HG03060 (cell line): ENCODE measurements around the gene CCDC3.
"Not testable (repeated sequence)": the region's sequence is repeated elsewhere in the genome, so short reads cannot be mapped to it uniquely, and the experiment has no call there.

ENCODE experiments used
- ATAC-seq: cut with Tn5 transposase; IDR thresholded peaks from one replicate; pipeline ENCODE4 v1.9.1; 2021; ENCODE audit warnings: low read depth, moderate number of reproducible peaks; ENCODE audit not compliant: unreplicated experiment

Gene CCDC3

DNA sequence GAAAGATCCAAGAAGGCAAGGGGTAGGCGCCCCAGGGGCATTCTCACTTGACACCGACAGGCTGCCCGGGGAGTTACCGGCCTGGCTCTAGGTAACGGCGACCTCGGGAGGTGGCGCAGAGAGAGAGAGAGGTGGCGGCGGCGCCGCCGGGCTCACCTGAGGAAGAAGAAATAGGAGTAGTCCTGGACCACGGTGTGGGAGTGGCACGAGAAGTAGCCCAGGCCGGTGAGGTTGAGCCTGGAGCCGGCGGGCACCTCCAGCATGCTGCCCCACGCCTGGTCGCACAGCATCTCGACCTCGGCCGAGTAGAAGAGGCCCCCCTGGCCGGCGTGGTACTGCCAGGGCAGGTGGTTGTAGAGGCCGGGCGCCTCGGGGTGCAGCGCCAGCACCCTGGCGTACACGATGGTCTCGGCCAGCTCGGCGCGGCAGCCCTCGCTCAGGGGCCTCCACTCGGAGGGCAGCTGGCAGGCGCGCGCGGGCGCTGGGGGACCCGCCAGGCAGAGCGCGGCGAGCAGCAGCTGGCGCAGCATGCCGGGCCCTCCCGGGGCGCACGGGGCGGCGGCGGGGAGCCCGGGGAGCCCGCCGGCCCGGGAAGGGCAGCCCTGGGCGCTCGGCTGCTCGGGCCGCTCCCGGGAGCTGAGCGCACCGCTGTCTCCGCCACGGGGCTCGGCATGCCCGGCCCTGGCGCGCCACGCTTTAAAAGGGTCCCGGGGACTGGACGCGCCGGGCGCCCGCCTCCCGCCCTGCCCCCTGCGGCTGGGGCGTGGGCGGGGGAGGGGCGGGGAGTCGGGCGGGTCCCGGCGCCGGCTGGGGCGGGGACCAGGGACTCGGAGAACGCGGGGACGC is at the start of gene CCDC3:
CCDC3 (minus strand) TSS at position 673 of the 846 bp plus-strand sequence; CDS start at position 530, 143 bp downstream.
- ATAC-seq = no peak

DNA sequence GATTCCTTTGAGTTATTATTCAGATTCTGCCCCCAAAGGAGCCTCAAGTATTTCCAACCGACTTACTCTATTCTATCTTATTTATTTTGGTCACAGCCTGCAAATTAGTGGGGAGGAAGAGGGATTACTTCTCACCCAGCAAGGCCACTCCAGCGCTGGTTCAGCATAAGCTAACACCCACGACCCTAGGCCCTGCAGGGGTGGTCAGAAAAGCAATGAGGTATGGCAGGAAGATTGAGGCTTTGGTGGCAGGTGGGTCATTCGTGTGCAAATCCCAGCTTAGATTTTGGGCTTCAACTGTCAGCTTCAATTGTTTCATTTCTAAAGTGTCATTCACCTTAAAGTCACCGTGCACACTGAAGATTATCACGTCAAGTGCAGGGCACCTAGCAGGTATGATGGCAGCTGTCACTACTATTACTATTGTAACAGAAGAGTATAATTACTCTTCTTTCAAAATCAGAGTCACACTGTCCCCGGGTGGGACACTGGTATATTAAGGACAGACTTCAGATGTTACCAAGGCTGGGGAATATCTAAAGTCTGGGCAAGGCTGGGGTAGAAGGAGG is 49.7 kb upstream of the CCDC3 start:
- ATAC-seq = no peak

DNA sequence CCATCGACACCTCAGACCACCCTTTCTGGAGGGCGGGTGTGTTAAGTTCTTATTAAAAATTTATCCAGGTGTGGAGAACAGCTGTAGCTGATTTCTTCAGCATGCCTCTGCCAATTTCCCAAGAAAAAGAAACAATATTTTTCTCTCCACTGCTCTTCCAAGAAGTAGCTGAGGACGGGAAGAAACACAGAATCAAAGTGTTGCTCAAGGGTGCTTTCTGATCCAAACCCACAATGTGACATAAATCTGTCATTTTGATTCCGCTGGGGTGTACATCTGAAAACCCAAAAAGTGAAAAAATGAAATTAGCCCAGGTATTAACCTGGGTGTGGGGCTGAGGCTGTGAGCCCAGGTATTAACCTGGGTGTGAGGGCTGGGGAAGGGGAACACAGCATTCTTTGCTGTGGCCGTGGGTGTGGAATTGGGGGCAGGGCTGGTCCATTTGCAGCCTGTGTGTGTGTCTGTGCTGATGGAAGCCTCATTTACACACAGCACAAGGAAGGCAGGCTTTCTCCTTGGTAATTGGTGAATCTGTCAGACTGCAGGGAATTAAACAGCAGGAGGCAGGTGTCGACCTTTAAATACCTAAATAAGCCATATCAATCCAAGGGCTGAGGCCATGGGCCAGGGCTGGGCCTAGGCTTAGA is 48.4 kb upstream of the CCDC3 start:
- no peak for ATAC-seq

DNA sequence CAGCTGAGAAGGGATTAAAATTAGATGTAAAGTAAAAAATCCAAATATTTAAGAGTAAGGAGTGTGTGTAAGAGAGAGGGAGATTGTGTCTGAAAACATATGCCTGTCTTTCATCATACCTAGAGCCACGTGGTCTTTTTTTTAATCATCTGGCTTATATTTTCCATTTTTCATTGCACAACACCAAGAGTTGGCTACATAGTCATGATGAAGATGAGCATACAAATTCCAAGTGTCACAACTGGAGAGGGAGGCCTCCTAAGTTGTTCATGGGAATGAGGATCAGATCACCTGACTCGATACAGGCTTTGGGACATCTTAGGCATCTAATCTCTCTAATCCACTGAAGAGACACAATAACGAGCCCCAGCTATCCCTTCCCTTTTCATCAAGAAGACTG is 47.2 kb upstream of the CCDC3 start:
- no peak for ATAC-seq

DNA sequence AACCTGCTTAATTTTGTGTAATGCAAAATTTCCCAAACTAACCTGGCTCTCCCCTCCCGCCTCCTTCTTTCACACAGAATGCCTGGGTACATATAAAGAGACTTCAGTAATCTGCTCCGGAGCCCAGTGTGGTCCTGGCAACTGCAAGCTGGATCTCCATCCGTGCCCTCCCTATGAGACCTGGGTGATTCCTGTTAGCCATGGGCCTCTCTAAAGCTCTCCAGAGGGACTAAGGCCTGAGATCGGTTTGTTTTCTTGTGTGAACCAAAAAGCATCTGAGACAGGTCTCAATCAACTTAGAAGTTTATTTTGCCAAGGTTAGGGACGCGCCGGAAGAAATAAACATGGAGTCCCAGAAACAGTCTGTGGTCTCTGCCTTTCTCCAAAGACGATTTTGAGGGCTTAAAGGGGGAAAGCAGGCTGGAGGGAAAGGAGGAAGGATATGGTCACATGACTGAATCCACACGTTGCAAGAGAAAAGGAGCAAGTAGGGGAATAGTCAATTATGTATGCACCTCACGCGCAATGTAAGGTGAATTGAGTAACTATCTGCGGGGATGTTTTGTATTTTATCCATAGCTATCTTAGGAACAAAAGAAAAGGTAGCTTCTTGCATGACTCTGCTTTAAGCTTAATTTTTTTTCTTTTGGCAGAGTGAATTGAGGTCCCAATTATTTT is 46.2 kb upstream of the CCDC3 start:
- ATAC-seq = no peak

DNA sequence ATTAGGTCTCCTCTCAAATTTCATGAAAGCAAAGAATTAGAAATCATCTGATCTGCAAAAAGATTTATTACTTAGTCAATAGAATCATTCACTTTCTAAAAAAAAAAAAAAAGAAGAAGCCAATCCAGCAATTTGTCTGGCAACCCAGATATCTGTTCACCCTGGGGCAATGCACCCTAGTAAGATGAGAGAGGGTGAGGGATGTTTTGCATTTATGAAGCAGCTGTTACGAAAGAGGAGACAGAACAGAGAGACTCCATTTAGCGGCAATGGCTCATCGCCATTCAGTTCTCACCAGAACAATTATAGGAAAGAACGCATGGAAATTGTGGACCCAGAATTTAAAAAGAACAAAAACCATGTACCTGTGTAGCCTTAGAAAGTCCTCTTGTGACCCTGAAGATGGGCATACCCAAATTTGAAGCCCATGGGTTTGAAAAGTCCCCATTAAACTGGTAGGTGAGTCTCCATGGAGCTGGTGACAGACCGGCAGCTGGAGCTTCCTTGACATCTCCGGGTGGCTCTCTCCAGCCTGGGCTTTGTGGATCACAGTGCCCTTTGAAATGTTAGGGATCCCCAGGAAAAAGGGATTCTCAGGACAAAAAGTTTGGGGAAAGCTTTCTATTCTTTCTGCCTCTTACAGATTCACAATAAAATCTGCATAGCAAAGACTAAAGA is 45.5 kb upstream of the CCDC3 start:
- ATAC-seq = no peak

DNA sequence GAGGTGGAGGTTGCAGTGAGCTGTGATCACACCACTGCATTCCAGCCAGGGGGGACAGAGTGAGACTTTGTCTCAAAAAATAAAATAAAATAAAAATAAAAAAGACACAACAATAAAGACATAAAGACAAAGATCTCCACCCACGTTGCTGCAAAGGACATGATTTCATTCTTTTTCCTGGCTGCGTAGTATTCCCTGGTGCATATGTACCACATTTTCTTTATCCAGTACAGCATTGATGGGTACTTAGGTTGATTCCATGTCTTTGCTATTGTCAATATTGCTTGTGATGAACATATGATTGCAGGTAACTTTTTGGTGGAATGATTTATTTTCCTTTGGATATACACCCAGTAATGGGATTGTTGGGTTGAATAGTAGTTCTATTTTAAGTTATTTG is 42.0 kb upstream of the CCDC3 start:
- no peak for ATAC-seq

- no peak for ATAC-seq
Measured at GRCh38 chr10:13039761-13040160, 38.2 kb upstream of the CCDC3 start.

GRCh38 chr10:13038391-13038790 is 36.9 kb upstream of the CCDC3 start:
- ATAC-seq = no peak

DNA sequence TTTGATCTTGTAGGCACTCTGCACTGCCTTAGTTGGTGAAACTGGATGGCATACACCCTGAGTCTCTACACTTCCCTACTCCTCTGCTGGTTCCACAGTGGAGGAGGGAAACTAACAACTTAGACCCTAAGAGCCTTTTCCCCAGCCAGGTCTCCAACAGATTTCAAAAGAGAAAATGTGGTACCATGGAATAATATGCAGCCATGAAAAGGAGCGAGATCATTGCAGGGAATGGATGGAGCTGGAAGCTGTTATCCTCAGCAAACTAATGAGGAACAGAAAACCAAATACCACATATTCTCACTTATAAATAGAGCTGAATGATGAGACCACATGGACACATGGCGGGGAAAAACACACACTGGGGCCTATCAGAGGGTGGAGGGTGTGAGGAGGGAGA is 36.3 kb upstream of the CCDC3 start:
- ATAC-seq = no peak

DNA sequence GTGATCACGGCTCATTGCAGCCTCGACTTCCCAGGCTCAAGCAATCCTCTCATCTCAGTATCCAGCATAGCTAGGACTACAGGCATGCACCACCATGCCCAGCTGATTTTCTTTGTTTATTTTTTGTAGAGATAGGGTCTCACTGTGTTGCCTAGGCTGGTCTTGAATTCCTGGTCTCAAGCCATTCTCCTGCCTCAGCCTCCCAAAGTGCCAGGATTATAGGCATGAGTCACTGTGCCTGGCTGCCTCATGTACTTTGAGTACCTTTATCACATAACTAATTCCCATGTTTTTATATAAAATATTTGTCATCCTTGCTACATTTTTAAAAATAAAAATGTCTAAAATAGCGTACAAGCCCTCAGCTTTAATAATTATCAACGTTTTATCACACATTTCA is 35.3 kb upstream of the CCDC3 start:
- no peak for ATAC-seq

DNA sequence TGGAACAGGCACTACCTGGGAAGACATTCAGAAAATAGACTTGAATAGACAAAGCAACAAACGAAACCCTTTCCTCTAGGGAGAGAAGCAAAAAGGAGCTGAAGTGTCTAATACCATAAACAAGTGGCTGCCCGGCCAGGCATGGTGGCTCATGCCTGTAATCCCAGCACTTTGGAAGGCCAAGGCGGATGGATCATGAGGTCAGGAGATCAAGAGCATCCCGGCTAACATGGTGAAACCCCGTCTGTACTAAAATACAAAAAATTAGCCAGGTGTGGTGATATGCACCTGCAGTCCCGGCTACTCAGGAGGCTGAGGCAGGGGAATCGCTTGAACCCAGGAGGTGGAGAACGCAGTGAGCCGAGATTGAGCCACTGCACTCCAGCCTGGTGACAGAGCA is 34.2 kb upstream of the CCDC3 start:
- not testable (repeated sequence) for ATAC-seq

GRCh38 chr10:13026873-13027272 is 25.4 kb upstream of the CCDC3 start:
- ATAC-seq = no peak

DNA sequence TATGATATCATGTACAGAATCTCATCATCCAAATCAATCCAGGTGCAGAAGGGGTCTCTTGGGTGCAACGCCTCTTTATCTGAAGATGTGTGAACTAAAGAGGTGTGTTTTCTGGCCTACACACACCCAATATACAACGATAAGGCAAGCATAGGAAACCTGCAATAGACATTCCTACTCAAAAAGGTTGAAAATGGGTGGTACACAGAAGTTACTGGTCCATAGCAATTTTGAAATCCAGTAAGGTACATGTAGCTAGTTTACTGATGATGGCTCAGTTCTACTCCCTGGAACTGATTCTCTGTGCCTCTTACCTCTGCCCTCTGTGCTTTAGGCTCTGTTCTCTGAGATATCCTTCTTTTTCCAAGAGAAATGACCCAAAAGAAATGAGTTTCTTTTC is 22.2 kb upstream of the CCDC3 start:
- ATAC-seq = no peak

DNA sequence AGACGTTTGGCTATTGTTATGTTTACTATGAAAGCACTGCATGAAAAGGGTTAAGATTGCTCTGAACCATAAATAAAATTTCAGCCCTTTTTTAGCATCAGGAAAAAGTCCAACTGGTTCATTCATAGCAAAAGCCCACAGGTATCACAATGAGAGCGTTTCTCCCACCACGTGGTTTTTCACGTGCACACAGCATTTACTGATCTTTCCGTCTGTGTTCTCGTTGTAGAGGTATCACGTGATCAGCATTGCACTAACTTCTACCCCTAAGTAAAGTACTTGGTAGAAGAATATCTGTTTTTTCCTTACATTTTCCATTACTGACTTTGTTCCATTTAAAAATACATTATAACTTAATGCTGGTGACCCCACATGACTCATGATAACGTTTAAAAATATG is 17.8 kb upstream of the CCDC3 start:
- no peak for ATAC-seq

- no peak for ATAC-seq
Measured at GRCh38 chr10:13018171-13018570, 16.7 kb upstream of the CCDC3 start.

- ATAC-seq = no peak
Measured at GRCh38 chr10:13016886-13017285, 15.4 kb upstream of the CCDC3 start.

- ATAC-seq = no peak
Measured at GRCh38 chr10:13016426-13016825, 14.9 kb upstream of the CCDC3 start.

DNA sequence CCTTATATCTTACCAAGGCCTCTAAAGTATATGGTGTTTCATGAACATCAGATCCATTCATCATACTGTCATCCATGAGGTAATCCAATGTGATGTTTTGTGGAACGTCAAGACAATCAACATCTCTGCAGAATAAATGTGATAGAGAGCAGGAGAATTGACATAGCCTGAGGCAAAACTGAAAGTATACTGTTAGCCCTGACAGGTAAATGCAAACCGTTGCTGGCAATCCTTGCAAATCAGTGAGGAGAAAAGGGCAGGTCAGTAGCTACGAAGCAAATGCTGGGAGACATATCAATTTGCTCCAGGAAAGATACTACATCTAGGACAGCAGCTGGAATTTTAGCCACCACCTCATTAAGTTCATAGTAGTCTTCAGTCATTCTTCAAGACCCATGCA is 4.5 kb upstream of the CCDC3 start:
- no peak for ATAC-seq

- no peak for ATAC-seq
Measured at GRCh38 chr10:13003759-13004158, 2.2 kb upstream of the CCDC3 start.

GRCh38 chr10:13003004-13003403 is 1.5 kb upstream of the CCDC3 start:
- ATAC-seq = no peak
